ENCODE measurements around the gene POLN.

DNA sequence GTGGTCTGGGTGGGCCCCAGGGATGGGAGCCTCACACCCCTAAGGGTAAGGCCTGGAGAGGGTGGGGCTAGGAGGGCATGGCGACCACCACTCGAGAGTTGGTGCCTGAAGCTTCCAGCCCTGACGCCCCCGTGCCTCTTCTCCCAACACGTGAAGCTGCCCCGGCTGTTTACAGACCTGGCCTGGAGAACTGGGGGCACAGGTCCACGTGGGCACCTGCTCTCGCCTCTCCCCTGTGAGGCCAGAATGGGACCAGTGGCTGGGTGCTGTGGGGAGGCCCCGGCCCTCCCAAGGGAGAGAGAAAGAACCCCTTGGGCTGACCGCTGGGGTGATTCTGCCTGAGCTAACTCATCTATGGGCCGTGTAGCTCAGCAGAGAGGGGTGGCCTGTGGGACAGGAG is 167.3 kb downstream of the POLN start:
- TF ChIP-seq, protein P1, sequence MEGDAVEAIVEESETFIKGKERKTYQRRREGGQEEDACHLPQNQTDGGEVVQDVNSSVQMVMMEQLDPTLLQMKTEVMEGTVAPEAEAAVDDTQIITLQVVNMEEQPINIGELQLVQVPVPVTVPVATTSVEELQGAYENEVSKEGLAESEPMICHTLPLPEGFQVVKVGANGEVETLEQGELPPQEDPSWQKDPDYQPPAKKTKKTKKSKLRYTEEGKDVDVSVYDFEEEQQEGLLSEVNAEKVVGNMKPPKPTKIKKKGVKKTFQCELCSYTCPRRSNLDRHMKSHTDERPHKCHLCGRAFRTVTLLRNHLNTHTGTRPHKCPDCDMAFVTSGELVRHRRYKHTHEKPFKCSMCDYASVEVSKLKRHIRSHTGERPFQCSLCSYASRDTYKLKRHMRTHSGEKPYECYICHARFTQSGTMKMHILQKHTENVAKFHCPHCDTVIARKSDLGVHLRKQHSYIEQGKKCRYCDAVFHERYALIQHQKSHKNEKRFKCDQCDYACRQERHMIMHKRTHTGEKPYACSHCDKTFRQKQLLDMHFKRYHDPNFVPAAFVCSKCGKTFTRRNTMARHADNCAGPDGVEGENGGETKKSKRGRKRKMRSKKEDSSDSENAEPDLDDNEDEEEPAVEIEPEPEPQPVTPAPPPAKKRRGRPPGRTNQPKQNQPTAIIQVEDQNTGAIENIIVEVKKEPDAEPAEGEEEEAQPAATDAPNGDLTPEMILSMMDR (IDR thresholded peaks at IDR 0.05) = no peak
- TF ChIP-seq POLR2A (IDR thresholded peaks at IDR 0.05) (no peak), POLR2AphosphoS5 (IDR thresholded peaks at IDR 0.05) (no peak)

Measured in transverse colon (tissue), 4 donors.